DMS153 treated with DMSO at 0.1 percent for 48 hours (cell line): ENCODE results near the gene CKS1B.

Source experiments
- DNase-seq: peaks from one replicate; lab custom pipeline; 2025; ENCODE audit not compliant: unreplicated experiment; lab: John Stamatoyannopoulos, UW

Gene CKS1B

DNA sequence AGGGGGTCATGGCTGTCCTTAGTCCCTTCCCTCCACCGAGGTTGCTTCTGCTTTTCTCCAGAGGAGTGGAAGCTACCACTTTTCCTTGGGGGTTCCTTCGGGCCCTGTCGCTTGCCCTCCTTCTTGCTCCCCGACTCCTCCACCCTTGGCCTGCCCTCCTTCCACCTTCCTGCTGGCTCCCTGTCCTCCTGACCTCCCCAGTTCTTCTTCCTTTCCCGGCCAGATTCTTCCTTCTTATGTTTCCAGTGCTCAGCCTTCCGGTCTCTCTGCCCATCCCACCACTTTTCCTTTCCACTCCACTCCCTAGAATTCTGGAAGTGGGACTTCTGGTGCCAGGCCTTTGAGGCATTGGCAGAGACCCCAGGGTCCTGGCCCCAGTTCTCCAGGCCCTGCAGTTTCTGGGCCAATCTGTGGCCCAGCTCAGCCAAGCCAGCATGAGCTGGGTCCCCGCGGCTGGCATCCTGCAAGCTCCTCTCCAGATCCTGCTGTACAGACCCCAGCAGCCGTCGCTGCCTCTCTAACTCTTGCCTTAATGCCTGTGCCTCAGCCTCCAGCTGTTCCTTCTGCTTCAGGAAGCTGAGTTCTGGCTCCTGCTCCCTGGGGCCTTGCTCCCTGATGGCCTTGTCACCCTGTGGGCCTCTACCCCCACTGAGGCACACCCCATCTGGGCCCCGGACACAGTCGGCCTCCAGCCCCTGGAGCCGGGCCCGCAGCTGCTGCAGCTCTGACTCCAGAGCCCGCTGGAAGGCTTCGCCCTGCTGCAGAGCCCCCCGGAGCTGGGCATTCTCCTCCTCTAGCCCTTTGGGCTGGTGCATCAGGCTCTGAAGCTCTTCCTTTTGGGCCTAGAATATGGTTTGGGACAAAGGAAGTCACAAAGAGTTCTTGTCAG, 28.3 kb upstream of the CKS1B start:
- DNase-seq = no peak

DNA sequence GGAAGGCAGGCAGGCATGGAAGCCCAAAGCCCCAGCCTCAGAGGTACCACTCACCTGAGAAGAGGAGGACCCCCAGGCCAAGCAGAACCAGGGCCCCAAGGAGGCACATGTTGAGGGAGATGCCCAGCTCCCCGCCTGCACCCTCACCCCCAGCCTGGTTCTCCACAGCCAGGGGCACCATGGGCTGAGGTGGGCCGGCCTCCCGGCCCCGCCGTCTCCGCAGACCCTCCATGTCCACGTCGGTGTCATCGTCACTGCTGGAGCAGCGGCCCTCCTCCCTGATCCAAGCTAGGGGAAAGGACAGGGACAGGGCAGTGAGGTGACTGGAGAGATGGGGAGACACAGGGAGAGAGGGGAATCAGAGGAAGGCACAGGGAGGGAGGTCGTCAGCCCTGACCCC, 26.4 kb upstream of the CKS1B start:
- DNase-seq = no peak

DNA sequence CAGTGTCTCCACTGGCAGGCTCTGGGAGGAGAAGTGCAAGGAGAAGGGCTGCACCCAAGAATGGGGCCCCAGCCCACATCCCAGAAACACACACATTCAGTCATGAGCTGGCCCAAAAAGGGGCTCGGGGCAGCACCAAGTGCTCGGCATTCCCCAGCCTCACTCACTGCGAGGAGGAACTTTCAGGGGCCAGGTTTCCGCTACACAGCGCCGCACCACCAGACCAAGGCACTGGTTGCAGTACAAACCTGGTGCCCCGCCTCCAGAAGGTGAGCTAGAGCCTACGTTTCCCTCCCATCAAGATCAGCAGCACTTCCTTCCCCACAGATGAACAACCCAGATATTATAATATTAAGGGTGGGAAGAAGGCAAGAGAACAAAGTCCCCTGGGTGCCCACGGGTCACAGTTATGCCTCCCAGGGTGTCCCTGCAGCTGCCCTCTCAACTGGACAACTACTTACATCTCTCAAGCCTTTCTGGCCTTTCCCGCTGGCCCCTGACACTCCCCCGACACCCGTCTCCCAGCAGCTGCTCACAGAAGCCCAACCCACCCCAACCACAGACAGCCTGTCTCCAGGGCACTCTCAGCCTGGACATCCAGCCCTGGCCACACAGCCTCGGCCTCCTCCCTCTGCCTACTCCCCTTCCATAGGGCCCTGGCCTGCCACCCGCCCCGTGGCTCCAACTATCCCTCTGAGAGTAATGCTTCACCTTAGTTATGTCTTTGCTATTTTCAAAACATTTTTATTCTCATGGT, 22.4 kb upstream of the CKS1B start:
- no peak for DNase-seq

DNA sequence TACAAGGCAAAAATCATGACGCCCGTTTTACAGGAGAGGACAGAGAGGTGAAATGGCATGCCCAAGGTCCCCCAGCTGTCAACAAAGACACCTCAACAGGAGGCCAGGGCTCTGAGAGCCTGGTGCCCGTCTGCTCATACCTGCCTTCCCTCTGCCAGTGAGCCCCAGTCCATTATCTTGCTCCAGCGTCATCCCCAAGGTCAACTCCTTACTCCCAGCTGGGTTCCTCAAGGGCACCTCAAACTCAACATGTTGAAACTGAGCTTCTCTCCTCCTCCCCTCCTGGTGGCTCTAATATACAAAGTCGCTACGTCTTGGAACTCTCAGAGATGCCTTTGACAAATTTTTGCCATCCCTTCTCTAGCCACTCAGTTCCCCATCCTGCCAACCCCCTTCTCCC, 21.8 kb upstream of the CKS1B start:
- DNase-seq = no peak

DNA sequence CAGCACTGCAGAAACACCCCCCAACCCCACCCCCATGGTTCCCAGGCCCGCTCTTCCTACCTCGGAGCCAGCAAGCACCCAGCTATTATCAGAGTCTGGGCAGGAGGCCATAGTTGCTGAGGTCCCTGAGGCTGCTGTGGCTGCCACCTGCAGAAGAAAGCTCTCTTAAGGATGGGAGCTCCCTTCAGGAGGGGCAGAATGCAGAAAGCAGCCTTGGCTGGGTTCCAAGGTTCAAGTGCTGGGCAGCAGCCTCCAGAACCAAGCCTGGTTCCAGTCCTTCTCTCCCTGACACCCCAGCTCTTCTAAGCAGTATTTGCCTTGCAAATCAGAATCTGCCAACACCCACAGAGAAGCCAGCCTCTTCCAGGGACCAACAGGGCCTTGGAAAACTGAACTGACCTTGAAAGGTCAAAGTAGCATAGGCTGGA, 20.9 kb upstream of the CKS1B start:
- no peak for DNase-seq

DNA sequence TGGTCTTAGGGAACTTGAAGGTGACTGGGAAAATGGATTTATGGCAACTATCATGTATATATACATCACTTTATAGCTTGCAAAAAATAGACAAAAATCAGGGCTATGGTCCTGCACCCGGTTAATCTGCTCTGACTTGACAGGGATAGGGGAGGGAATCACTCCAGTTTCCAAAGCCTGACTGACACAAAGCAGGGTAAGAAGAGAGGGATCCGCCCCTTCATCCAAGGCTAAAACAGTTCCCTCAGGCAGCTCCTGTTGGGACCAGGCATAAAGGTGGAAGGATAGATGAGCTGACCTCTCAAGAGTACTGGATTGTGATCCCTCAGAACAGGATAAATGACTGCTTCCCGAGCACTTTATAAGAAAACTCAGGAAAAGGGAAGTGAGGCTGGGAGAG, 19.9 kb upstream of the CKS1B start:
- no peak for DNase-seq

DNA sequence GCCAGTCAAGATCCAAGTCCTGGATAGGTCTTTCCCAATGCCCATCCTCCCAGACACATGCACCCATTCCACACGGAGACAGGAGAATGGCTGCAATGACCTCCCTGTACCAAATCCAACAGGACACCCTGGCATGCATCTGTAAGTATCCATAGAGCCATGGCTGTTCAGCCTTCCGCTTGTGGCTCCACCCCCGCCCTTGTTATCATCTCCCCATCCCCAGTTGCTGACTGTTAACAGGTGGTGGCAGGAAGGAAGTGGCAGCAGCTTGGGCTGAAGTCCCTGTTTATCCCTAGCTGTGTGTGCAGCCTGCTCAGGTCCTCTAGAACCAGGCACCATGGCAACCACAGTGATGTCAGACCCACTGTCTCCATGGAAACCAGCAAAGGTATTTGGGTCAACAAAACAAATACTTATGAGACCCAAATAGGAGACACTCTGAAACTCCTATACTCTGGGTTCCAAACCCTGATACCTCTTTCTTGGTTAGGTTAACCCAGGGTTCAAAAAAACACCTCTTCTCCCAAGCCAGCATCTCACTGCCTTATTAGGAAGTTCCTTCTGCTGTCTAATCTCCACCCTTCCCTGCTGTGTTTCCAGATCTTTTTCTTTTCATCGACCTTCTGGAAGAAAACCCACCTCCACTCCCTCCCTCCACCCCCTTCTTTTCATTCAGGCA, 19.3 kb upstream of the CKS1B start:
- peak; percentile 71 for DNase-seq

DNA sequence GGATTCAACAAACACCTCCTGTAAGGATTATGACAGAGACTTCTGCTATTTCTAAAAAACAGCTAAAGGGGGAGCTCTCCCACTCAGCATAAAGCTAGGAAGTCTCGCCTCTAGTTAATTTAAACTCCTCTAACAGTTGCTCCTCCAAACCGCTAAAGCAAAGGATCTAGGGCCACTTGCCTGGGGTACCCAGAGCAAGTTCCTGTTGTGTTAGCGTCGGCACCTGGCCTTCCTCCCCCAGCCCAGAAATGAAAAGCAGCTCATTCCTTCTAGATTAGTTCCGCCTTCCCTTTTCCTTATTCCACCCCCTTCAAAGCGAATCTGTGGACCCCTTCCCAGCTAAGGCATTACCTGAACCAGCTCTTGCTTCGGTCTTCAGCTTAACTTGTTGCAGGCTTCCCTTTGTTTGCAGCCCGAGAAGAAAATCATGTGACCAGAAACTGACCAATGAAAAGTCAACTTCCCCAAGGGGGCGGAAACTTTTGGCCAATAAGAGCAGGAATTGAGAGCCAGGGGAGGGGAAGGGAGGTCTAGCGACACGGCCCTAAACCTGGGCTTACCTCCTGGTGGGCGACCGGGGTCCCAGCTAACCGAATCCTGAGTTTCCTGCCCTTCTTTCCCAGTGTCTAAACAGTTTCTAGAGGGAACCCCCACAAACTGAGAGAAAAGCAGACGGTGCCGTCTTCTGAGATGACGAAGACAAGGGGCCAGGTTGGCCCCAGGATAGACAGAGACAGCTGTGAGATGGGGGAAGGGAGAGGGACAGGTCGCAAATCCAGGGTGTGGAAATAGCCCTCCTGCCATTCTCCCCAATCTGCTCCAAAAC, 18.6 kb upstream of the CKS1B start, which contains the start of gene PBXIP1:
PBXIP1 (minus strand) TSS at position 382 of the 826 bp plus-strand sequence. CDS start 2,378 bp downstream, outside the sequence.
- DNase-seq = peak; percentile 99

DNA sequence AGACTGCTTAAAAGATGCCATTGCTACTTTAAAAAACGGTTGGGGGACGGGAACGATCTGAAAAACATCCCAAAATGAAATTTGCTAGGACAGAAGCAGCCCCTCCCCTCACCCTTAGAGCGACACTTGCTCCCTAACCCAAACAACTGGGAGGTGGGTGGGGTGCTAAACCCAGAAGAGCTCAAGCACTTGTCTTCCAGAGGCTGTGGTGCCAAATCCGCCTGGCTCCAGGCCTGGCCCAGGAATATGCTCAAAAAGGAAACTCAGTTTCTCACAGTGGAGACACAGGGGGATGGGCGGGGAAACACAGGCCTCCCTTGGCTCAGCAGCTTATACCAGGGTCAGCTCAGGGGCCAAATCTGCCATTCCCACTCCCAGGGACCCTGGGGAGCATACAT, 17.9 kb upstream of the CKS1B start:
- no peak for DNase-seq

DNA sequence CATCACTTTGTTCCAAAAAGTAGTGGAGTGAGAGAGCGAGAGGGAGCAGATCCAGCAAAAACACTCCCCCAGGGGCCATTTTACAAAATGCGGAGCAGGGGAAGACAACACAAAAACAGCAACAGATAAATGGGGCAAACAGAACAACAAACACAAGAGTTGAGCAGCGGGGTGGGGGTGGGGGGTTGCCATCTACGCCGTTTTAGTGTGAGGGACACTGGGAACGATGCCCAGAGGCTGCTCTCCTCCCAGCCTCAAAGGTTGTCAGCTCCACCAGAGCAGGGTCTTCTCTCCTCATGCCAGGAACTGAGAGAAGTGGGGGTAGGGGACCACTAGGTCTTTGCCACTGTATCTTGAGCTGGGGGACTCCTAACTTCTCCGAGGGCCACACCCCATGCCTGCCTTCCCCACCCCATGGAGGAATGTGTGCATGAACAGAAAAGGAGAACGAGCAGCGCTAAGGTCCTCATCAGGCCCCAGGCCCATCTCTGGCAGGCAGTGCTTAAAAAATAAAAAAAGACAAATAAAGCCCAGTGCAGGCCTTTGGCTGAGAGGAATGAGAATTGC, 17.3 kb upstream of the CKS1B start:
- no peak for DNase-seq

DNA sequence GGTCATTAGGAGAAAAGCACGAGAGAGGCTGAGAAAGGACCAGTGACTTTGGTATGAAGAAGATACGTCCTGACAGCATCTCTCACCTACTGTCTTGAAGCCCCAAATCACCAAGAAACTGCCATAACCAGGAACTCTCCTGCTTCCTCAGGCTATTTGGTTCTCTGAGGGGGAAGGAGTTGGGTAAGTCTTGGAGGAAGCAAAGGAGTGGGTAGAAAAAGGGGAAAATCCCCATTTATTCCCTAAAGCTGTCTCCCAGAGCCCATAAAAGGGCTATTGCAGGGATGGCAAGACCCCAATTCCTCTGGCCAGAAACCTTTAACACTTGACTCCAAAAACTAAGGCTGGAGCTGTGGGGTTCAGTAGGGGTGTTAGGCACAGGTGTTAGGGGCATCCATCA, 16.4 kb upstream of the CKS1B start:
- DNase-seq = no peak

DNA sequence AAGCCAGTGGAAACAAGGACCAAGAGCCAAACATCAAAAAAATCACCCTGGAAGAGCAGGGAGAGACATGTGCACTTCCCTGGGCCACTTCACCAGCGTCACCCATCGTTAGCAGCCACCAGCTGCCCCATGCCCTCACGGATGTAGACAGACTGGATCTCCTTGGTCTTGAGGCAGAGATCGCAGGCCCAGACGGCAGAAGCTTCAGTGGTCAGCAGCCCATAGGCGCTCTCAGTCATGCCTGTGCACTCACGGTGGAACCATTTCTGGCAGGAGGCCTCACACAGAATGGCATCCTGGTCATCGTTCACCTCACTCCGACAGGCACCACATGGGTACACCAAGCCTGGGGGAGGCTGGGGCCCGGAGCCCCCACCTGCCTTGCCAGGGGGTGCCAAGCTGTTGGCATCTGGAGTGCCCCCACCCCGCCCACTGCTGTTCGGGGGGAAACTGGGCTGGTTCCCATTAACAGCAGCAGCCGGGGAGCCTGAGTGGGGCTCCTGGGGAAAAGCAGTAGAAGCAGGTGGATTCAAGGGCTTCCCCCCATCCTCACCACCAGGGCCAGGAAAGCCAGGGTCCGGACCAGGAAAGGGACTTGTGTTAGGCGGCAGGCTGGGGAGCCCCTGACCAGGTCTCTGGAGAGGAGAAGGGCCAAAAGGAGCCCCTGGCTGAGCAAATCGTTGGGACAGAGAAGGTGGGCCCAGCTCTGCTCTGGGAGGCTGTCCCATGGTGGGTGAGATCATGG, 15.6 kb upstream of the CKS1B start:
- no peak for DNase-seq

DNA sequence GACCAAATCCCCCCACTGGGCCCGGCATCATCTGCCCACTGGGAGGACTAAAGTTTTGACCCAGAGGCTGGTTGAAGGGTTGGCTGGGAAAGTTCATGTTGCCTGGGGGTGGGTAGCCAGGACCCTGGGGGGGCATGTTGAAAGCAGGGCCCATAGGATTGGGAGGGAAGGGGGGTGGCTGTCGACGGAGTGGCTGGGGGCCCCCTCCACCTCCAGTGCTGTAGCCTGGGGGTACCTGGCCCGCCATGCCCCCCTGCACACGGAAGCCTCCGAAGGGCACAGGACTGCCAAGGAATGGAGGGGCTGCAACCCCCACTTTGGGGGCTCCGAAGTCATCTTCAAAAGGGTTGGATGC, 15.1 kb upstream of the CKS1B start:
- DNase-seq = no peak

DNA sequence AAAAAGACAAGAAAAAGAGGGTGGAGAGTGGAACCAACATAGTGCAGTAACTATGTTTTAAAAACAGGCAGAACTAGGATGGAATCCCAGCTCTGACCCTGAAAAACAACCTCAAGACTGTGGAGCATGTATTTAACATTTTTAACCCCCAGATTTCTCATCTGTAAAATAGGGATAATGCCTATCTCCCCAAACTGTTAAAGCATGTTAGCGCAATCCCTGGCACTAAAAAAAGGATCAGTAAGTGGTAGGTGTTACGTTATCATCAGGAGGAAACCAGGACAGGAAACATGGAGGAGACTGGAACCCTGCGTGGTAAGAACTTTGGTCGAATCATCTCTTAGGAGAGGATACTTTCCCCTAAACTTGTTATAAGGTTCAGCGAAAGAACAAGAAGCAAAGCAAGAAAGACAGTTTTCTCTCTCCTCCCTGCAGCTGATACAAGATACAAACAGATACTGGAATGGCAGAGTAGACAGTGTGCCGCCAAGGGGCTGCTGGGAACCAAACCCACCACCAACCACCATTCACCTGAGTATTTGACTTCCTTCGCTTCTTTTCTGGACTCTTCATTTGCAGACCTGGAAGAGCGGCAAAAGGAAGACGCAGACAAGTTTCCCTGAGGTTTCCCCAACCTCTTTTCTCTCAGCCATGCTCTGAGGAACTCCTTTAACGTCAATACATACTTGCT, 13.9 kb upstream of the CKS1B start:
- DNase-seq = no peak

DNA sequence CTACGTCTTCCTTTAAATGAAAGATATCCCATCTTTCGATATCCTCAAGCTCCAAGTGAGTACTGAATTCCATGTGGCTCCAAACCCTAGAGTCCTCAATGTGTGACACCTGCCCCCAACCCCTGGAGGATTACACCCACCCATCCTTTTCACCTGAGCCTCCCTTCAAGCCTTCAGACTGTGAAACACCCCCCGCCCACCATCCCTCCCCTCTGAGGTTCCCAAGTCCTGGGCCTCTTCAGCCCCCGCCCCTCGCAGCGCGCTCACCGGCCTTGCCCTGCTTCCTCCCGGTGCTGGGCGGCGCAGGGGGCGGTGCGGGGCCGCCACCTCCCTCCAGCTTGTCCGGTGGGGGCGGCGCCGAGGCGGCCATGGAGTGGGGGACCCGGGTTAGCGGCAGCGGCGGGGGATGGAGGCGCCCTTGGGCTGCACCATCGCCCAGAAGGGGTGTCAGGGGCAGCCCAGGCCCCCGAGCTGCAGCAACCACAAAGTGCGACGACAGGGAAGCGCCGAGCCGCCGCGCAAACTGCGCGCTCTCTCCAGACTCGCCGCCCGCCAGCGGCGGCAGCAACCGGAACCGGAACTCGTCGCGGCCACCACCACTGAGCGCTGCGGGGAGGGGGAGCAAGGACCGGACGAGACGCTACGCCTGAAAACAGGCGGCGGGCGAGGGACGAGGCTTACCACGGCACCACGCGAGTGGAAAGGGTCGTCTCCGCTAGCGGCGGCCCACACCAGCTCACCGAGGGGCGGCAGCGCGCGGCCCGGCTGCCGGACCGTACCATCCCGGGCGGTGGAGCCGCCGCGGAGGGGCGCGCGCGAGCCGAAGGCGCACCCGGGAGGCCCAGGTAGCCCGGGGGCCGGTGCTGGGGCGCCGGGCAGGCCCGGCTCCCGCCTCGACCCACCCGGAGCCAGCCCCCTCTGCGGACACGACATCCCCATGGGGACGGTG, 13.0 kb upstream of the CKS1B start, which contains the start of gene PYGO2:
PYGO2 (minus strand) TSS at position 576 of the 949 bp plus-strand sequence; CDS start at position 370, 206 bp downstream.
- peak; percentile 76 for DNase-seq

DNA sequence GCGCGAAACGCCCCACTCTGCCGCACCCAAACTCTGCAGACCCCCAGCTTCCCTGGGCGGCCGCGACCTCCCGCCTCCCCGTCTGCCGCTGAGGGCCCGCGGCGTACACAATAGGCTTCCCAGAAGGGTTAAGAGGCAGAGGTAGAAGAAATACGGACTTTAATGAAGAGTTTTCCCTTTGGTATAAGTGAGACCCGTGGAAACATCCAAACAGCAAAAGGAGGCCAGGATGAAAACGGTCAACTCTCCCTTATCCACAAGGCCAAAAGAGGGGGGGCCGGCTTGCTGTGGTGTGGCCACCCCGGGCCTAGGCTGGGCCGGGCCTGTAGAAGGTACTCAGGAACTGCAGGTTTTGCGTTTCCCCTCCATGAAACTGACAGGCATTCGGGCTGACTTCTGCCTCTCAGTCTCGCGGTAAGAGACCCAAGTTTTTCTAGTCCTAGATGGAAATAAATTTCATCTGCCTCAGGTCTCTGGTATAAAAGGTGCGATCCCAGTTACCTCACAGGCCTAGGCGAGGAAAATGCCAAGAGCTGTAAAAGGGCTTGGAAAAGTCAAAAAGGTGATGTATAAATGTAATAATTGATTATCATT, 12.2 kb upstream of the CKS1B start:
- no peak for DNase-seq

DNA sequence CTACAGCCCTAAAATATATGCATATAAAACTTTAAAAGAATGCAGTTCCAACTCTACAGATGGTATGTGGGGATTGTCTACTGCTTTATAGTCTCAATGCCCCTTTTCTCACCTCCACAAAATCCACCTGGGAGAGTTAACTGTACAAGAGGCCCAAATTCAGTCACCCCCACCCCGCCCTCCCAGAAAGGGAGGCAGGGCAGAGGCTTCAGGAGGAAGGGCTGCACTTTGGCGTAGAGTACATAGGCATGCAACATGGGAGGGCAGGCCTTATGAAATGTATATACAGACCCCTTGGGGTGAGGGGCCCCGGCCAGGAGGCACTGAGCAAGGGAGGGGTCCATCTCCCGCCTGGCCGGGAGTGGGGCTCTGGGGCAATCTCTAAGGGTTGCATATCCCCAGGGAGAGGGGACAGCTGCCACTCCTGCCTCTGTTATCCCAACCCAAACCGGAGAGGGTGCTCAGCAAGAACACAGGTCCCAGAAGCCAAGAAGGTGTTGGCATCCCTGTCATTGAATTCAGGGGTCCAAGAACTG, 11.6 kb upstream of the CKS1B start:
- no peak for DNase-seq
